GM19023 (cell line): ENCODE measurements around the gene RNF217.
"Not testable (repeated sequence)": the region's sequence is repeated elsewhere in the genome, so short reads cannot be mapped to it uniquely, and the experiment has no call there.

Experiments used
- ATAC-seq: cut with Tn5 transposase; IDR thresholded peaks from one replicate; pipeline ENCODE4 v1.9.1; 2021; ENCODE audit warnings: mild to moderate bottlenecking, moderate library complexity; ENCODE audit not compliant: unreplicated experiment

RNF217 gene

DNA sequence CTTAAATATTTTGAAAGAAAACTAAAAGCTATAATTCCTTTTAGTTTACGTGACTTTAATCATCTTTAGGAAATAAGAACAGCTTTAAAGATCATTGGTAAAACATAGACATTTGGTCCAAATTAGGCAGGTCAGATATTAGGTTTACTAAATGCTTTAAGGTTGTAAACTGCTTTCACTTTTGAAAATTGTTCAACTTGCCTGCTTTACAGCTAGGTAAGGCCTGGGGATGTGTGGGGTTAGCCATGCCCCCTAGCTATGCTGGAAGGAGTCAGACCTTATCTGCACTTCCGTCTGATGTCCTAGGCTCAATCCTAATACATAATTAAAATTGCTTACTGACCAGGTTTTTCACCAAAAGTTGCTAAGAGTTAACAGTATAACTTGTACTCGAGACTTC lies 160.8 kb downstream of the RNF217 start:
- no peak for ATAC-seq

DNA sequence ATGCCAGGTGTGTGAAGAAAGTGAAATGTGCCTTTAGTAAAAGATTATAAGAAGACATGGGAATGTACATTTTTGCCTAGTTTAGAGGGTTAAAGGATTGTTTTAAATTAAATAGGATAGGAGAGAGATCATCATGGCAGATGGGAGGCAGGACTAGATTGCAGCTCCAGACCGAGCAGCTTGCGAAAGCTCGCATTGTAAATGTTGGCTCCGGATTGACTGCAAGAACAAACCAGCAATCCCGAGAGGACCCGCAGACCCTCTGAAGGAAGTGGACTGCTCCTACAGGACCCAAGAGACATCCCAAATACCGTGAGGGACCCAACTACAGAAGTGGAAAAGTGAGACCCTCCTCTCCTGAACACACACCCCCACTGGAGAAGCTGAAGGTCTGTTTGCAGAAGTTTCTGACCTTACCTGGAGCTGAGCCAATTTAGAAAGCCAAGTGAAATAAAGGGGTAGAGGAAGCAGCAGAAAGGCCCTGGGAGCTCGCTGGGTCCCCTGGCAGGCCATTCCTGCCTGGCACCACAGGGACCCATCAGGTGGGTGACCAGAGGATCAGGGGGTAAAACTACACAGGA lies 161.3 kb downstream of the RNF217 start:
- no peak for ATAC-seq

DNA sequence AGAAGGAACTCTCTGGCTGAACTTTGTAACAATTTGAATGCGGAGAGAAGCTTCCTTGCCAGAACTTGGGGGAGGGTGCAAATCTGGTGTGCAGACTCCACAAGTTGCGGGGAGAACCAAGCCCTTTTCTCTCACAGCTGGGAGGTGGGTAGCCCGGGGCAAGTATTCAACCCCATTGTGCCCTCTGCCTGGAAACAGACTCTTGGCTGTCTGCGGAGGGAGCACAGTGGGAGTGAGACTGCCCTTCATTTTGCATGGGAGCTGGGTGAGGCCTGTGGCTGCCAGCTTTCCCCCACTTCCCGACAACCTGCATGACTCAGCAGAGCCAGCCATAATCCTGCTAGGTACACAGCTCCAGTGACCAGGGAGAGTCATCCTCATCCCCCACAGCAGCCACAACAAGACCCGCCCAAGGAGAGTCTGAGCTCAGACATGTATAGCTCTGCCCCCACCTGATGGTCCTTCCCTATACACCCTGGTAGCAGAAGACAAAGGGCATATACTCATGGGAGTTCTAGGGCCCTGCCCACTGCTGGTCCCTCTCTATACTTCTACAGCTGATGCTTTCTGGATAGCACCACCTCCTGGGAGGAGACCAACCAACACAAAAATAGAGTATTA lies 161.9 kb downstream of the RNF217 start:
- no peak for ATAC-seq

DNA sequence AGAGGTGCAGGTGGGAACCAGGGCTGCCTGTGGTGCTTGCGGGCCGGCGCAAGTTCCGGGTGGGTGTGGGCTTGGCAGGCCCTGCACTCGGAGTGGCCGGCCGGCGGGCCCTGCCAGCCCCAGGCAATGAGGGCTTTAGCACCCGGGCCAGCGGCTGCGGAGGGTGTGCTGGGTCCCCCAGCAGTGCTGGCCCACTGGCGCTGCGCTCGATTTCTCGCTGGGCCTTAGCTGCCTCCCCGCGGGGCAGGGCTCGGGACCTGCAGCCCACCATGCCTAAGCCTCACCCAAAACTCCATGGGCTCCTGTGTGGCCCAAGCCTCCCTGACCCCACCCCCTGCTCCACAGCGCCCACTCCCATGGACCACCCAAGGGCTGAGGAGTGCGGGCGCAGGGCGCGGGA lies 163.6 kb downstream of the RNF217 start:
- ATAC-seq: not testable (repeated sequence)

DNA sequence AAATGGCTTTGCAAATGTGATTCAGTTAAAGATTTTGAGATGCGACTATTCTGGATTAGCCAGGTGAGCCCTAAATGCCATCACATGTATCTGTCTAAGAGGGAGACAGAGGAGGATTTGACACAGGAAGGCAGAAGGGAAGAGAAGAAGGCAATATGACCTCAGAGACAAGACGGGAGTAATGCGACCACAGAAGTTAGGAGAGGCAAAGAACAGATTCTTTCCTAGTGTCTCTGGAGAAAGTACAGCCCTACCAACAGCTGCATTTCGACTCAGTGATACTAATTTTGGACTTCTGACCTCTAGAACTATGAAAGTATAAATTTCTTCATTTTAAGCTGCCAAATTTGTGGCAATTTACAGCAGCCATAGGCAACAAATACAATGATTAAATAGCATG lies 167.1 kb downstream of the RNF217 start:
- ATAC-seq: no peak

DNA sequence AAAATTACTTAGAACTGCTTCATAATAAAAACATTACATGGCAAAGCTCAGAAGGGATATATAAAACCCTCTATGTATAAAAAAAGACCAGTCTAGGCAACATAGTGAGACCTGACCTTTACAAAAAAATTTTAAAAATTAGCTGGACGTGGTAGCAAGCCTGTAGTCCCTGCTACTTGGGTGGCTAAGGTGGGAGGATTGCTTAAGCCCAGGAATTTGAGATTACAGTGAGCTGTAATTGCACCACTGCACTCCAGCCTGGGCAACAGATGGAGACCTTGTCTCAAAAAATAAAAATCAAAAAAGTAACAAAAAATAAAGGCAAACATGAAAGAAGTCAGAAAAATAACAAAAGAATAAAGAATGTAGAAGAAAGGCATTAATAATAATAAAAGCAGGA lies 169.8 kb downstream of the RNF217 start:
- ATAC-seq: no peak

DNA sequence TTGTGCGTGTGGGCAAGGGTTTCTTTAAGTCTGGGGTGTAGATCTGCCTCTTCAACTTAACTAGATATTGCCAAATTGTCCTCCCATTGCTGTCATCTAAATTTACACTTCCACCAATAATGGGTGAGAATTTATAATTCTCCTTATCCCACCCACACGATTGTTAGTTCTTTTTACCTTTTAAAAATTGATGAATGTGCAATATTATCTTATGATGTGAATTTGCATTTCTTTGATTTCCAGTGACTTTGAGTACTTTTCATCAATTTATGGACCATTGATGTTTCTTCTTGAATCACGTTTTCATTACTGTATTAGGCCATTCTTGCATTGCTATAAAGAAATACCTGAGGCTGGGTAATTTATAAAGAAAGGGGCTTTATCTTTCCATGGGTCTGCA lies 174.1 kb downstream of the RNF217 start:
- no peak for ATAC-seq

DNA sequence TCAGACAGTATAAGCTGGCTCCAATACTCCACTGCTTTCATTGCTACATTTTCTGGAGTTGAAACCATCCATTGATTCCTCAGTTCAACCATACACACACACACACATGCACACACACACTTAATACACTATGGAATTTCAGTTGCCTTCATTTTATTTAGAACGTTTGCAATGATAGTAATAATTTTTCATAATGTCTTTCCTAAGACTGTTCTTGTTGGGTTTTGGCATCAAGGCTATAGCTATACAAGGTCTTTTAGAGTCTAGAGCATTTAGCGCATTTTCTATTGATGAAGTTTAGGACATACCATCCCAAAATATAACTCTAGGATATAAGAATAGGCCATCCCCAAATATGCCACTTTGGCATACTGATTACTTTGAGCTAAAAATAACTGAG lies 175.8 kb downstream of the RNF217 start:
- ATAC-seq: no peak

DNA sequence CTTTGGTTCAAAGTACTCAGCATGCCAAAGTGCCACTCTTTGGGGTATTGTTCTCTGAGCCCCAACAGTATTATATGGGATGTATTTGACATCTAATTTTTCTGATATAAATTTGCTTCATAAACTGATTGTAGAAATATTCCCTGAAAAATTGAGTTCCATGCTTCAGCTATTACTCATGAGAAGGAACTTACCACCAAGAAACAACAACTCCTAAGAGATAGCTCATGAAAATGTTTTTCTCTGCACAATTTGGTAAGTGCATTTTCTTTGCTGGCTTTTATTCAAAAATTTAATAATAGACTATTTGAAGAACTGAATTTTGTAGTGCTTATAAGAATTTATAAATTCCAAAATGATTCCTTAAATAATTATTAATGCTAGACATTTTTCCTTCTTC lies 178.6 kb downstream of the RNF217 start:
- no peak for ATAC-seq
